HG02623 (cell line): ENCODE results near the gene SULT1C4.
"Not testable (repeated sequence)": the region's sequence is repeated elsewhere in the genome, so short reads cannot be mapped to it uniquely, and the experiment has no call there.

ENCODE experiments used
- ATAC-seq: cut with Tn5 transposase; IDR thresholded peaks from one replicate; pipeline ENCODE4 v1.9.1; 2021; ENCODE audit warnings: moderate library complexity; ENCODE audit not compliant: unreplicated experiment

Gene SULT1C4

DNA sequence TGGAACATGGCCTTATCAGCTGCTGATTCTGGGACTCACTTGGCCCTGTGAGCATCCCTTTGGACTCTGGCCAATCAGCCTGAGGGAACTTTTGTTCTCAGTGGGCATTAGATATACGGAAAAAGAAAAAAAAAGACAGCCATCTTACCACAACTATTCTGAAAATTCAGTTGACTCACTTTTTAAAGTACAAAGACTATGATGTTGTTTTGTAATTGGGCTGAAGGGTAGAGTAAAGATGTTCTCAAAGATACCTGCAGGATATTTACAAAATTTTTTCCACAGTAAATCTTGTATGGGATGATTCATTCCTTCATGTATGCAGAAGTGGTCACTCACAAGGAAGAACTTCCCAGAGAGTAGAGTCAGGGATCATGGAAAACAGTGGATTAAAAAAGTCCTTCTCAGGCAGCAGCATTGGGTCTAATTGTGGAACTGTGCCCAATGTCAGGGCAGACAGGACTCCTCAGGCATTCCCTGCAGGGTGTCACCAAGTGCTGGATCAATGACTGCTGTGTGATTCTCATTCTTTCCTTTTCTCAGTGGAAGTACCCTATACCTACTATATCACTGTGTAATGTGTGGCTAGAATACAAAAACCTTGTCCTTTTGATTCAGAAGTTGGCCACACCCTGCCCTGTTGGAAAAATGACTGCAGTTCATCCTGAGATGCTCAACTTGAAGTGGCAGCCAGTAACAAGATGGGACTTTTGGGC, 35.4 kb downstream of the SULT1C4 start:
- no peak for ATAC-seq

DNA sequence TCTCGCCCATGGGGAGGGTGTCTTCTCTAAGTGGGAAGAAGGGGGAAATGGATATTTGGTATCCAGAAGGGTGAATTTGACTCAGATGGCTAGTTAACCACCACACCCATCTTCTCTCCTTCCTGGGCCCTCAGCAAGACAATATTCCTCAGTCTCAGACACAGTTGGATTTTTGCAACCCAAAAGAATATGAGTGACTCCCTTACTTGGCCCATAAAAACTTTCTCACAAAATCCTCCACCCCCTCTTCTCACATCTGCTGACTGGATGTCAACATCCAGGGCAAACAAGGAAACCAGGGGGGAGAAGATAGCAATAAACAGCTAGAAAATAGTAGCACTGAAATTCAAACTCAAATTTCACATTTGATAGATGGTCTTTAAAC, 35.9 kb downstream of the SULT1C4 start:
- no peak for ATAC-seq

DNA sequence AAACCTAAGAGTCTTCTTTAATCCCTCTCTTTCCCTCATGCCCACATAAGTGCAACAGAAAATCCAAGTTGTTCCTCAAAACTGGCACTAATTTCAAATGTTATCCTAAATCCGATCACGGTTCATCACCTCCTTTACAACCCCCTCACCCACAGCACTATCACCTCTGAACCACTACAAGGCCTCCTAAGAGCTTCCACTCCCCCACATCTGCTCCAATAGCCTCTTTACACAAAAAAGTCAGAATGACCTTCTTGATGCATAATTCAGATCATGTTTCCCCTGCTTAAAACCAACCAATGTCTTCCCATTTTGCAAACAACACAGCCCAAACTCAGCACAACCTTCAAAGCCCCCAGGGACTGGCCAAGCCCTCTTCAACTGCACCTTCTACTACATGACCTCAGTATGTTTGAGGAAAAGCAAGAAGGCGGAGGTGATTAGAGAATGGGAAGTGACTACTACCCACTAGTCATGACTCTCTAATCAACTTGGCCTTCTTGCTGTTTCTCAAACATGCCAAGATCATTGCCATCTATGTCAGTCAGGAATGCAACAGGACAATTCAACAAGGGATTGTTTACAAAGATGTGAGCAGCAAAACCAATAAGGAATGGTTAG, 36.6 kb downstream of the SULT1C4 start:
- ATAC-seq, result no peak

DNA sequence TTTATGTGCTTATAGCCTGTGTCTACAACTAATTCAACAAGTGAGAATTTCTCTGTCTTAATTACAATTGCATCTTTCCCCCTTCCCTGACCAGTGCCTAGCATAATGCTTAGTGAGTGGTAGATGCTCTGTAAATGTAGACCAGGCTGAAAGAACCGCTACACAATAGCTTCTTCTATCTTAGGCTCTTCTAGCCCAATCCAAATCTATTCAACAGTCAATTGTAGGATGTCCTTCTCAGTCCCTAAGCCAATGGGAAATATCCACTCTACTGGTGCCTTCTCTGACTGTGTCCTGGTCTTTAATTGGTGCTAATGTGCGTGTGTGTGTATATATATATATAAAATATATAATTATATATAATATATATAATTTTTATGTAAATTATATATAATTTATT, 37.2 kb downstream of the SULT1C4 start:
- no peak for ATAC-seq

DNA sequence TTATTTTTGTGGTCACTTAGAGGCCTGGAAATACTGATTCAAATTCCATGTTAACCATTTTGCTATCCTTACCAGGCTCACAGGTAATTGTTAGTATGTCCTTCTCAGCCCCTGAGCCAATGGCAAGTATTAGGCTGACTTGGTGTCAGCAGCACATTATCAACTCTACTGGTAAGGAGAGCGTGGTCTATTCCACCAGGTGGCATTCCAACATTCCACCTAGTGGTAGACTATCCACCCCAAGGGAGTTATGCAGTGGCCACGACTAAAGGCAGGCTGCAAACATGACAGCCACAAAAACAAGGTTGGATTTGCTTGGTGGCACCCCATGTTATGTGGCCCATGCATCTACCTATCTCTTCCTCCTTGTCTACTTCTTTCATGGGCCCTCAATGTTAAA, 39.5 kb downstream of the SULT1C4 start:
- ATAC-seq, result no peak

DNA sequence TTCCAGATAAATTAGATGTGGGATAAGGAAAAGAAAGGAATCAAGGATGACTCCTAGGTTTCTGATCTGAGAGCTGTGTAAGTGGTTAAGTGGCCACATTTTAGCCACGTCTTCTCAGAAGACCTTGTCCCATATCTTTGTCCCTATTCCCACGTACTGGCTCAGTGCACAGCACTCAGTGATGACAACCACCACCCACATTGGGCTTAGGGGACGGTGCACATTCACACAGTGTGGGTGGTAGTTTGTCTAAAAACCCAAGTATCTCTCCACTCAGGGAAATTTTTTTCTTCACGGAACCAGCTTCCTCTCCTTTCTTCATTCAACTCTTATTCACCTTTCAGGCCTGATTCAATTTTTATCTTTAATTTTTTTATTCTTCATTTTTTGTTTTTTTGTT, 40.7 kb downstream of the SULT1C4 start:
- ATAC-seq, result no peak

DNA sequence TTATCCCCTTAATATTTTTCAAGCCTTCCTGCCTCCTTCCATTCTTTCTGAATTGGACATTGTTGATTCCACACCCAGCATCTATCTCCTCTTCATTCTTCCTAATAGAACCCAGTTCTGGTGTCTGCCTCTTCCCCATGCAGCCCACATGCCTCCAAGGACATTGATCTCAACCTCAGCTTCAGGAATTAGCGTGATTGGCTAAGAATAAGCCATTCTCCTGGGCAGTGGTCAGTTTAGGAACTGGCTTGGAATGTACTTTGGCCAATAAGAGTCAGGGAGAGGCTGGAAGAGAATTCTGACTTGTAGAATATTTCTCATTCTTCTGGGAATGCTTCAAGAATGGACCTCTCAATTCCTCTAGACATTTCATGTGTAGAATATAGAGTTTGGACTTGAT, 45.3 kb downstream of the SULT1C4 start:
- ATAC-seq, result no peak

DNA sequence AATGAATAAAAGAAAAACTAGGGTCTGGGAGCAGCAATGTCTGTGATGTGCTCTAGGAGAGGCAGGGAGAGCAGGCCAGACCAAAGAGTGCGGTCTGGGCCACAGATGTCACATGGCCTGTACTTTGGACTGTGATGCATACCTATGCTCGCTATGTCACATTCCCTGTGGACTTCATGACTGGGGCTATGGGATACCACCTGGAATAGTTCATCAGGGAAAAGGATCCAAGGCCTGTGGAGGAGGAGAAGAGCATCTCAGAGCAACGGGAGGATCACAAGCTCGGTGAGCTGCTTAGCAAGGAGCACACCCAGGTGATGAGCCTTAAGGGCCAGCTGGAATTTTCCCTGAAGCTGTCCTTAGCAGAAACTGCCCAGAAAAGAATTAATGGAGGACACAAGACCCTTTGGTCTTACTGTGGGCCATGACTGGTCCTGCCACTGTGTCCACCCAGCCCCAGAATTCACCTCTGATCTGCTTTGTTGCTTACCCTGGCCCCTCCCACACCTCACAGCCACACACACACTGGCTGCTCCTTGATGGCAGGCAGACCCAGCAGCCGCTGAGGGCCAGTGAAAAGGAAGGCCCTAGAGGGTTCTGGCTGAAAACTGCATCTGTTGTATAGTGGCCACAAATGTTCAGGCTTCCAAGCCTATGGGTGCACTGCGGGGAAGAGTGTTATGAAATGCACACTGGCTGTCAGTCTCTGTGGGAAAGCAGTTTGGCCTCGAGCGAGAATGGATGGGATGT, 45.9 kb downstream of the SULT1C4 start:
- ATAC-seq, result no peak

DNA sequence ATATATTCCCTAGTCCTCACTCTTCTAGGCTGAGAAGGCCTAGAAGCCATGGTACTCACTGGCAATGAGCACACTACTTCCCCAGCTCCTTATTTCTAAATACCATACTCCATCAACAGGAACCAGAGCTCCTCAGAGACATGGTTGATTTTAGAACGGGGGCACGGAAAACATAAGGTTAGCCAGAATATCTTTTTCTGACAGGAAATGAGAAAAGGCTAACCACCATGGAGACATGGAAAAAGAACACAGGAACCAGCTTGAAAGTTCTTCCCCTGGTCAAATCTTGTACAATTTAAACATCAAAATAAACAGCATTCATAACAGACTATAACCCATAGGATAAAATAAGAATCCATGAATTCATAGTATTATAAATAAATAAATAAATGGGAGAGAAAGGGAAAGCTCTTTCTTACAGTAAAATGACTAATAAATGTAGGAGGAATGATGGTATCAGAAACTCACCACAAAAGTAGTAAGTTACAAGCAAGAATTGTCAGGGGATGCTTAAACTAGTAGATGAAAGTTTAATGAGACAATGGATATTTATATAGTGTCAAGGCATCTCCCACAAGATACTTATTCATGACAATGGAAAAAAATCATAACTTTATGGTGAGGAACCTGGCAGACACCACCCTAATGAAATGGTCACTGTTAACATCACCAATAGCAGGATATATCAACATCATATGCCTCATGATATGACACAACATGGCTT, 50.7 kb downstream of the SULT1C4 start:
- ATAC-seq, result no peak

DNA sequence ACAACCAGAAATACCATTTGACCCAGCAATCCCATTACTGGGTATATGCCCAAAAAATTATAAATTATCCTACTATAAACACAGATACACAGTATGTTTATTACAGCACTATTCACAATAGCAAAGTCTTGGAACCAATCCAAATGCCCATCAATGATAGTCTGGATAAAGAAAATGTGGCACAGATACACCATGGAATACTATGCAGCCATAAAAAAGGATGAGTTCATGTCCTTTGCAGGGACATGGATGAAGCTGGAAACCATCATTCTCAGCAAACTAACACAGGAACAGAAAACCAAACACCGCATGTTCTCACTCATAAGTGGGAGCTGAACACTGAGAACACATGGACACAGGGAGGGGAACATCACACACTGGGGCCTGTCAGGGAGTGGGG, 57.8 kb downstream of the SULT1C4 start:
- ATAC-seq, result not testable (repeated sequence)

DNA sequence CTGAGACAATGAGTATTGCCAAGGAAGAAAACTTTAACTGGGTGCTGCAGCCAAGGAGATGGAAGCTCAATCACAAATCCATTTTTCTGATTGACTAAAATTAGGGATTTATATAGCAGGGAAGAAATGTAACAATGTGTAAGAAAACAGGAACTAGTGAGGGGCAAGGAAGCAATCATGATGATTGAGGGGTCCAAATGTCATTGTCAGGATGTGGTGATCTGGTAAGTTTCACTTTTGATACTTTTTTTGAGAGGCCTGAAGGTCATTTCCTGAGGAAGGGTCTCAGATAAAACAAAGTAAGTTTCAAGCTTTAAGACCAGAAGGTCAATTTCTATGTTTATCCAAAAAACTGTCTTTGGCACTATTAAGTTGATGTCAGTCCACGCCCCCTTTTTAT, 59.2 kb downstream of the SULT1C4 start:
- no peak for ATAC-seq
